PC-9 (cell line): Measurements from ENCODE around the gene DHRS4L2. TPM values are rescaled to one million over a fixed set of nuclear protein-coding genes. Genes with fewer than 3 reads are reported as not detected.
A peak's percentile ranks its signal among the peaks of the same experiment; 100 is the strongest.

Experiments
- BruUV-seq: library from RNA; stranded (reverse); fragments of 400-500 nt; replicated peaks from 2 replicates; lab custom pipeline; 2021; lab: Mats Ljungman, UMichigan
- CTCF ChIA-PET: fragments of 300-600 bp; sonication (Branson Sonifier 250); formaldehyde crosslinking; loops from one replicate; lab custom pipeline; 2022; ENCODE audit warnings: antibody characterized with exemption; lab: Charles Lee
- POLR2A ChIA-PET: fragments of 300-600 bp; sonication (Branson Sonifier 250); formaldehyde crosslinking; loops from one replicate; lab custom pipeline; 2022; ENCODE audit warnings: antibody characterized with exemption; ENCODE audit not compliant: unreplicated experiment; lab: Charles Lee
- DNase-seq, 2 experiments: peaks; one replicate each; pipeline versions ENCODE4 v3.0.0 to v3.0.0-alpha.2; 2015 to 2022; ENCODE audit warnings: mixed read lengths in 1 of 2
- H2AFZ ChIP-seq: fragments of 200-600 bp; sonication (generic); 2 replicates; pipeline ENCODE4 v1.8.1; 2017; ENCODE audit warnings: antibody characterized with exemption
- H3F3A ChIP-seq: fragments of 200-600 bp; sonication (generic); 2 replicates; pipeline ENCODE4 v1.8.1; 2017; ENCODE audit warnings: antibody characterized with exemption, mild to moderate bottlenecking, low read depth; ENCODE audit not compliant: insufficient read depth
- H3K27ac ChIP-seq: fragments of 200-600 bp; sonication (generic); 2 replicates; pipeline ENCODE4 v1.6.1; 2016; ENCODE audit warnings: mixed run types
- H3K27me3 ChIP-seq: fragments of 200-600 bp; sonication (generic); 2 replicates; pipeline ENCODE4 v1.6.1; 2016; ENCODE audit warnings: low read depth, mixed run types; ENCODE audit not compliant: insufficient read depth
- H3K36me3 ChIP-seq: fragments of 200-600 bp; sonication (generic); 2 replicates; pipeline ENCODE4 v1.6.1; 2016; ENCODE audit warnings: low read depth, mixed run types
- H3K4me1 ChIP-seq: fragments of 200-600 bp; sonication (generic); replicated peaks from 2 replicates; pipeline ENCODE4 v1.6.1; 2016; ENCODE audit warnings: mixed run types; ENCODE audit not compliant: insufficient read depth
- H3K4me2 ChIP-seq: fragments of 200-600 bp; sonication (generic); 2 replicates; pipeline ENCODE4 v1.6.1; 2017; ENCODE audit warnings: mixed run types
- H3K4me3 ChIP-seq: fragments of 200-600 bp; sonication (generic); 2 replicates; pipeline ENCODE4 v1.6.1; 2016; ENCODE audit warnings: mixed run types
- H3K79me2 ChIP-seq: fragments of 200-600 bp; sonication (generic); 2 replicates; pipeline ENCODE4 v1.6.1; 2017; ENCODE audit warnings: low read depth, mixed run types
- H3K9me2 ChIP-seq: fragments of 200-600 bp; sonication (generic); 2 replicates; pipeline ENCODE4 v1.8.1; 2017; ENCODE audit warnings: mild to moderate bottlenecking; ENCODE audit not compliant: insufficient read depth
- H3K9me3 ChIP-seq: fragments of 200-600 bp; sonication (generic); 2 replicates; pipeline ENCODE4 v1.8.1; 2016; ENCODE audit warnings: low read depth; ENCODE audit not compliant: insufficient read depth
- H4K20me1 ChIP-seq: fragments of 200-600 bp; sonication (generic); 2 replicates; pipeline ENCODE4 v1.8.1; 2017; ENCODE audit not compliant: insufficient read depth
- CTCF ChIP-seq: fragments of 200-600 bp; sonication (generic); conservative IDR thresholded peaks from 2 replicates; pipeline ENCODE4 v1.6.1; 2017; ENCODE audit warnings: mixed run types, antibody characterized with exemption, mild to moderate bottlenecking, moderate library complexity
- EZH2 ChIP-seq: fragments of 200-600 bp; sonication (generic); IDR thresholded peaks from 2 replicates; pipeline ENCODE4 v1.8.0; 2017; ENCODE audit warnings: antibody characterized with exemption, low read depth
- intact Hi-C: fragments of 100-400 bp; cut with micrococcal nuclease; formaldehyde crosslinking; loops from one replicate; pipeline ENCODE4 v1.10.0; 2022; ENCODE audit not compliant: unreplicated experiment
- total RNA-seq: library from RNA; stranded (reverse); gene quantifications from 2 replicates; pipeline ENCODE4 v1.2.3, GENCODE V29; 2021

Gene DHRS4L2
- total RNA-seq, 1 experiment from 2014 or later: 14.8 TPM

- ChIA-PET CTCF (interaction anchor here (0.5 to 0.6 kb wide), 2 partner anchors 36 to 703 kb away, joined by 3 to 4 read pairs; no protein-coding TSS in a partner anchor), POLR2A (interaction anchor here (0.5 to 0.7 kb wide), 3 partner anchors 75 to 1075 kb away, joined by 3 to 18 read pairs (median 8); no protein-coding TSS in a partner anchor)
- no peaks in the 10 kb centered on the region for H3K4me1 ChIP-seq
- no peak within 1 kb of the TSS for H3K27ac ChIP-seq
- intact Hi-C loops: no loop called here
- no peaks in the 10 kb centered on the region for H4K20me1 ChIP-seq
- H3K9me3 ChIP-seq: no peaks in the 10 kb centered on the region
- H3K4me2 ChIP-seq: peak within 1 kb of the TSS; percentile 79
- no peaks in the 10 kb centered on the region for H3K36me3 ChIP-seq
- H3K79me2 ChIP-seq: no peaks in the 10 kb centered on the region
- H2AFZ ChIP-seq: peak within 1 kb of the TSS; percentile 74
- H3K4me3 ChIP-seq: peak within 1 kb of the TSS; percentile 57; the same call in 1 of the 2 replicates
- H3K27me3 ChIP-seq: peaks cover 31% of the 10 kb centered on the region
- no TSS peak for BruUV-seq
- no peaks in the 10 kb centered on the region for H3F3A ChIP-seq
- no peak for TF ChIP-seq EZH2
- no peak for TF ChIP-seq CTCF
- peak in 1 of 2 experiments; percentile 41 for DNase-seq
- no peaks in the 10 kb centered on the region for H3K9me2 ChIP-seq
These were observed 63.3 kb downstream of the DHRS4L2 start, which contains the start of gene CARMIL3 for GRCh38 chr14:24051789-24052655. Gene CARMIL3 (plus strand): TSS chr14:24052009. CDS start chr14:24052154, 145 bp downstream.

- Histone ChIP-seq H3K9me3 (no peaks in the 10 kb centered on the region), H3F3A (no peaks in the 10 kb centered on the region), H2AFZ (no peak overlapping the region), H3K79me2 (no peaks in the 10 kb centered on the region), H3K4me3 (no peak overlapping the region; the same call in 1 of the 2 replicates), H3K9me2 (no peaks in the 10 kb centered on the region), H4K20me1 (no peaks in the 10 kb centered on the region), H3K4me1 (no peaks in the 10 kb centered on the region), H3K36me3 (no peaks in the 10 kb centered on the region), H3K27ac (no peak overlapping the region), H3K4me2 (peak overlapping the region; percentile 79; the same call in 1 of the 2 replicates), H3K27me3 (peaks cover 36% of the 10 kb centered on the region)
- ChIA-PET CTCF (interaction anchor here (0.5 to 0.6 kb wide), 2 partner anchors 35 to 704 kb away, joined by 3 to 4 read pairs; no protein-coding TSS in a partner anchor), POLR2A (interaction anchor here (0.6 kb wide), 1 partner anchor 1076 kb away, joined by 8 read pairs; no protein-coding TSS in a partner anchor)
- TF ChIP-seq EZH2 (no peak), CTCF (no peak)
- BruUV-seq: no TSS peak
- intact Hi-C loops: no loop called here
- DNase-seq: no peak
These were observed 64.2 kb downstream of the DHRS4L2 start for GRCh38 chr14:24052656-24053547.
